Kidney glomerular epithelial cell (primary cell): Measurements from ENCODE around the gene PTCHD4.

Experiments used
- DNase-seq: peaks from one replicate; lab custom pipeline; 2025; lab: John Stamatoyannopoulos, UW

Gene PTCHD4

DNA sequence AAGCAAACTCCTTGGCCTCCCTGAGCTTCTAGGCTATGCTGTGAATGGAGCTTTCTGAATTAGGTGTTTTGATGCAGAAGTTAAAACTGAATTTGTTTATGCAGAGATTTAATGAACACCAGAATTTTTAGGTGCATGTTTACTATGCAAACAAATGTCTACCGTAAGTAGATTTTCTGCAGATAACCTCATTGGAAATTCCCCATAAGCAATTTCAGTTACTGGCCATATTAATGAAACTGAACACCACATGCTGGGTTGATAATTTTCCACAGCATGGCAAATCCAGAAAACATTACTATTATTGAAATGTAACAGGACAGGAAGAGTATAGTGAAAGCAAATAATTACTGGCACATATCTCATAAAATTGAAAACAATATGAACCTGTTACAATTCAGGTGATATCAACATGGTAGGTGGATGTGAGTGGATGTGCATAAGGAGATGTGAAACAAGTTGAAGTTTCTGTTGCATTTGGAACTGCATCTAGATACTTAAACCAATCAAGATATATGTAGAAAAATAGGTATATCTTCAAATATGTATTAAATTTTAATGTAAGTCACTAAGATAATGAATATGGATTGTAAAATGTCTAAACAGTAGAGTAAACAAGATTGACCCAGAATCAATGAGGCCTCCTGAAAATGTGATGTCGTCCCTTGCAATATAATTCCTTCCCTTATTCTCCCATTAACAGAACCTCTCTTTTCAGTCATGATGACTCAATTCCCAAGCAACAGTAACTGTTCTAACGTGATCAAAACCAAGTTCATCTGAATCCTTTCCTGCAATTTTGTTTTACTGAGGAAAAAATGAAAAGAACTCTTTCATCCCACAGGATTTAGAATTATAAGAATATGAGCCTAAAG lies 11.0 kb downstream of the PTCHD4 start:
- DNase-seq = no peak

DNA sequence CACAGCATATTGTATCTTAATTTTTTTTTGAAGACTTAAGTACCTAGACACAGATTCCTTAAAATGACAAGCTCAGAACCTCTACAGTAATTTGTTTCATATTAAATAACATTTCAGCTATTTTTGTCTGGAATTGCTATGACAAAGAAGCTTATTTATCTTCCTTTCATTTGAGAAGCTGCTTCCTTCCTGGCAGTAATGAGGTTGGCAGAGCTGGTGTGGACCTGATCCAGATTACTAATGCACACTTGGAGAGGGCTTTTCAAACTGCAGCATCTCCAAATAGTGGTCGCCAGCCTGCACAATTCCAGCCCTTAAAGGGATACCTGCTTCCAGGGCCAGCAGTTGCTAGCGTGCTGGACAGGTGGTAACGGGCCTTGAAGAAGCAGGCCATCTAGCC lies 12.1 kb downstream of the PTCHD4 start:
- no peak for DNase-seq

DNA sequence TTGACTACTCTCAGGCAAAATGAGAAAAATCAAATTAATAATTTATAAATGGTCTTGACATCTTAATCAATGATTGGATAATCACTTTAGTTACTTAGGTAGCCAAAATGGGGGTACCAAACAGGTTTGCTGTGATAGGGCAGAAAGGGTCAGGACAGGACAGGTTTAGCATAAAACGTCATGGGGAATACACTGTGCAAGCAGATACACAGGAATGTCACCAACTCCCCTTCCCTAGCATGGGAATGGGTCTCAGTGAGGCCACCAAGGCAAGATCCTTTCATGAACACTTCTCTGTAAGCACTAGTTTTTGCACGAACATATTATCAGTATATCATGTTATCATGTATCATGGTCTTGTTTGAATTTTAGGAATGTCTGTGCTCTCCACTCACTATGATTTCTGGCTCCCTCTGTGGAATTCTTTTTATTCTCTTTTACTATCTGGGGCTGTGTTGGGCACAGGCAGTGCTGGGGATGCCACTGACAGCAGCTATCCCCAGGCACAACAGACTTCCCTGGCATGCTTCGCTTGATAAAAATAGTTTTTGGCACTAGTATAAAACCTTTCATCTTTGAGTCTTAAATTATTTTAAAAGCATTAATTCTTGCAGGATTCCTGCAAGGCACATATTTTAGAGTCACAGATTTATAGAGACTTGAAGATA lies 18.3 kb downstream of the PTCHD4 start:
- DNase-seq = no peak

DNA sequence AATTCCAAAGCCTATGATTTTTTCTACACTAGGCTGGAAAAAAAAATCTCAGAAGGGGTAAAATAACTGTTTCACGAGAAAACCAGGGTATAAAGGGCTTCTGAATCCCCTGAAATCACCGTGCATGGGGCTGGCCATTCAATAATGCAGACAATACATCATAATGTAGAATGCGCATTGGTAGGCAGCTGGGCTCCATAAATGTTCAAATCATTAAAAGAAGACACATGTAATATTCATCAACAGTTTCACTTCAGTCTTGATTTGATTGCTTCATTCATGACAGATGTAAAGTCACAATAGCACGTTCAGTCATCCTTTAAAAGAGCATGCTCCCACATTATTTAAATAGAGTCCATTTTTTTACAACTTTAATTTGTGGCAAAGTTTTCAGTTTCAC lies 20.5 kb downstream of the PTCHD4 start:
- no peak for DNase-seq

DNA sequence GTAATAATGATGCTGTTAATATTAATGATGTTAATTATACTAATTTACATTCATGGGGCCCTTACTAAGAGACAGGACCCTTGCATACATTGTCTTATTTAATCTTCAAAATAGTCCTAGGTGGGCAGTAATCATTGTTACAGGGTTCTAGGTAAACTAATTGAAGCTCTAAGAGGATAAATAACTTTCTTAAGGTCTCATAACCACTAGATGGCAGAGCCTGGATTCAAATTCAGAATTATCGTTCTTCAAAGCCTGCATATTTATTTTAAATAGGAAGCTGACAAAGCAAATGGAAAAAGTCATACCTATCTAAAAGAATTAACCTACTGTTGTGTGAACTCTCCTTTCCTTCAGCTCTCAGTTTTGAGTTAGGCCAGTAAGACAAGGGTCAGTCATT lies 23.5 kb downstream of the PTCHD4 start:
- peak; percentile 65 for DNase-seq

DNA sequence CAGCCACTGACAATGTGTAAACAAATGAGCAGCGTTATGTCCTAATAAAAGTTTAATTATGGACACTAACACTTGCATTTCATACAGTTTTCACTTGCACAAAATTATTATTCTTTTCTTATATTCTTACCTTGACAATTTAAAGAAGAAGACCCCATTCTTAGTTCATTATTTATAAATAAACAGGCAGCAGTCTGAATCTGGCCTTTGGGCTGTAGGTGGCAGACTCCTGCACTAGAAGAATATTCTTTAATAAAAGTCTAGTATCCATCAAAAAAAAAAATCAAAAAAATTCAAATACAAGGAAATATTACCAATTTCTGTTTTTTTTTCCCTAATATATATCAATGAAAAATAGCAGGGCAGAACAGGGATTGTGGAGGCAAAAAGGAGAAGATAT lies 24.8 kb downstream of the PTCHD4 start:
- DNase-seq = no peak

DNA sequence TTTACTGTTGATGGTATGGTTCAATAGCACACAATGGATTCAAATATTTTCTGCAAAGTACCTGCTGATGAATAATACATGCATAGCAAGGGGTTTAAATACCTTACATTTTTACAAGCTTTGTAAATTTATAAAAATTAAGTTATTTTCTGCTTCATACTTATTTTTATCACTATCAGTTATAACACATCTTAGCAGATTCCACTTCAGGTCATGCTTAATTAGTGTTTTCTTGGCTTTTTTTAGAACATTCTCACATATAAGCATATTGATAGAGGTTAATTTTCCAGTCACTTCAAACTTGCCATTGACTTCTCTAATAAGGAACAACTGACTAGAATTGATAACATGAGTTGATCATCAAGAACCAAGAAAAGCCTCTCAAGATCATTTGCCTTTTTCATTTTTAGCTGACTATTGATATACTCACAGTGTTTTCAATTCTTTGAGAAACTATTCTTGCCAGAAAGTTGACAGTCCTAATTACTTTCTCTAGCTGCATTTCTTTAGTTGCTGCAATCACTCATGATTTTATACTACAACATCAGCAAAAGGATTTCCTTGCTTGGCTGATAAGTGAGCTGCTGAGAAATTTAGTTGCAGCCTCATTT lies 25.8 kb downstream of the PTCHD4 start:
- no peak for DNase-seq

DNA sequence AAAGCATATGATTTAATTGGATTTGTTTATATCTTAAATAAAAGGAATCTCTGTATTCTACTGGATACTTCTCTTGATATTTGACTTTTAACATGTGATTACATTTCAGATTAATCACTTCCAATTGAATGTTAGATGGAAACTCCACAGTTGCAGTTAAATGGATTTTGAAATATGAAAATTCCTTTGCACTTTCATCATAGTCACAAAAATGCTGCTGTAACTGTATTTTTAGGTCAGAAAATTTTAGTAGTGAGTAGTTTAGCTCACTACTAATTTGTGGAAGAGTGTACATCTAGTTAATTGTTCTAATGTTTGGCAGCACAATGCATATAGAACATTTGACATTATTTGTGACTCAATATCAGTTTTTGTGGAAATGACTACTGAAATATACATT lies 26.8 kb downstream of the PTCHD4 start:
- DNase-seq = no peak

DNA sequence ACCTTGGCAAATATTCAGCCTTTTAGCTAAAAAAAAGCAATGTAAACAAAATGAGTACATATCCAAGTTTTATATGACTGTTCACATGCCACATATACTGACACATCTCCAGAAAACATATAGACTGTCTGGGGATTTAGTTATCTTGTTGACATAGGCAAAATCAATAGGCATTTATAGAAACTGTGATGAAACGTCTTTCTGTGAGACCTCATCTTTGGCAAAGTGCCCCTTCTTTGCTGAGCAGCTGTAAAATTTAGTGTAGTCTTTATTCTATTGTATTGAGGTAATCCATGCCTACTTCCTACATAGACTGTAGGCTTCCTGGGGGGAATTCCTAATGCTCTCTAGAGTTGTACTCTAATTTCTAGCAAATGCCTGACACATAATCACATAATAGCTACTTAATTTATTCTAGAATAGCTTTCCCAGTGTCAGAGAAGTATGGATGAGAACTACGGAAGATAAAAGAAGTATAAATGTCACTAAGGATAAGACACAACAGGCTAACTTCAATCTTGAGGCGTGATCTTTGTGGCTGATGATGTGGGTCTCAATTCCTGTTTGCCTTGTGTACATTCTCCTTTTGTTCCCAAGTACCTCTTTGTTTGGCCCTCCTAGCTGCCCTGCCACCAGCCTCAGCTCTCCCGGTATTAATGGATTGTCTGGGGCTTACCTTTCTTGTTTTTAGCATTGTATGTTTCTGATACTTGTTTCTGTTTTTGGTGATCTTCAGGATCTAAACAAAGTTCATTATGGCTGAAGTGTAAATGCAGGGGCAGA lies 30.6 kb downstream of the PTCHD4 start:
- DNase-seq = no peak

DNA sequence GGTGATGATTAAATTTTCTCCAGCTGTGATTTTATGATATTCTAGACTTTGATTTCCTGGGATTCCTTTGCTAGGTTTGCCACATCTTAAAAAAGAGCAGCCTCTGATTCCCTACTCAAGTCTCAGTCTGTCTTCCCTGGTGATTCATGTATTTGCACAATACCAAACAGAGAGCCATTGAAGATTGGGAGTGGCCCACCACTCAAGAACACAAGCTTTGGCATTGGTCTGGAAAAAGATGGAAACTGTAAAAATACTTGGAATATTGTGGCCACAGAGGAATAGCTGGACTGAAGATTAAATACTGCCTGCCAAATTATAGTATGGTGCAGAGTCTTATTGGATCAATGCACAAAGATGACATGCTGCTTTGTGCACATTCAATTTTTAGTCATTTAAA lies 32.9 kb downstream of the PTCHD4 start:
- no peak for DNase-seq

DNA sequence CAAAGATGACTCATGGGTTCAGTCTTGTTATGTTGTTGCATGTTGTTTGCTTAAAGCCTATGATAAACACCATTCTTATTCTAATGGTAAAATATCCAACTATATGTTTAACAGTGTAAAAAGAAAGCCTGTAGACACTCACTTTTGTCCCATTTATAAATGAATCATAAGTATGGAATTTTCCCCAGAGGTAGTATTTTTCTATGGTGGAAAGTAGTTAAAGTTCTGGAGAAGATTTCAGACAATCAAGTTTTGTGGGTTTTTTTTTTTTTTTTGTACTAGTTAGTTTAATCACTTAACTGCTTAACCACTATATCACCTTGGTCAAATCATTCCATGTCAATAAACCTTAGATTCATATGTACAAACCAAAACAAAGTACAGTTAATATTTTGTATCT lies 35.8 kb downstream of the PTCHD4 start:
- no peak for DNase-seq

DNA sequence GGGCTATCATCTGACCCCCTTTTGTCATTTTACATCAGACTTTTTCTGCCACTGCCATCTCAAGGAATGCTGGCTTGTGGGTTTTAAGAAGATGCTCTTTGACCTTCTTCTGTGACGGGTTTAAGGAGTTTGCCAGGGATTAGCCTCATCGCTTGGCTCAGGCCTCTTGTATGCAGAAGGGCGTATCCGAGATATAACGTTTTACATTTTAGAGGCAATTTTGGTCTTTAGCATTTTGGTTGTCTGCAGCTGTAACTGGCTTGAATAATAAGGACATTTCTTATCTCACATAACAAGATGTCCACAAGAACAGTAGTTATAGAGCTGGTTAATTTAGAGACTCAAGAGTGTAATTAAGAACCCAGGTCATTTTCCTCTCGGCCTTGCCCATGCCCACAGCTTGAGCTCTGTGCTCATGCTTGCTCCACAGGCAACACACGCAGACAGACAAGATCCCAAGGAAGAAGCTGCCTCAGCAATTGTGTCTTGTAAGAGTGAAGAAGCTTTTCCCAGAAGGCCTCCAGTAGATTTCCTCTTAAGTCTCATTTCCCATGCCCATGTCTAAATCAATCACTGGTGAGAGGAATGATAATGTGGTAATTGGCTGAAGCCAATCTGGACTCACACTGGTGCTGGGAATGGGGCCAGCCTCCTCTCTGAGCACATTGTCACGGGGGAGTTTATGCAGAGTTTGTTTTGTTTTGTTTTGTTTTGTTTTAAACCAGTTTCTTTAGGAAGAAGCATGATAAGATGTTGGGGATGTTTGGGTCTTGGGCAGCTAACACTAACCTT lies 36.8 kb downstream of the PTCHD4 start:
- DNase-seq = no peak

DNA sequence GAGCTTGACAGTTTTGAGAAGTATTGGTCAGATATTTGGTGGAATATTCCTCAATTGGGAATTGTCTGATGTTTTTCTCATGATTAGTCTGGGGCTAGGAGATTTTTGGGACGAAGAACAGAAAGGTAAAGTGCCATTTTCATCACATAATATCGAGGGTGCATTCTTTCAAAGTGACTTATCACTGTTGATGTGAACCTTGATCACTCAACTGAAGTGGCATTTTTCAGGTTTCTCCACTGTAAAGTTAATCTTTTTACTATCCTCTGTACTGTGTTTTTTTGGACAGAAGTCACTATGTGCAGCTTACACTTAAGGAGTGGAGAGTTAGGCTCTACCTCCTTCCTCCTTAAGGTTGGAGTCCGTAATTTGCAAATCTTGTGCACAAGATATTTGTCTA lies 39.2 kb downstream of the PTCHD4 start:
- DNase-seq = no peak

DNA sequence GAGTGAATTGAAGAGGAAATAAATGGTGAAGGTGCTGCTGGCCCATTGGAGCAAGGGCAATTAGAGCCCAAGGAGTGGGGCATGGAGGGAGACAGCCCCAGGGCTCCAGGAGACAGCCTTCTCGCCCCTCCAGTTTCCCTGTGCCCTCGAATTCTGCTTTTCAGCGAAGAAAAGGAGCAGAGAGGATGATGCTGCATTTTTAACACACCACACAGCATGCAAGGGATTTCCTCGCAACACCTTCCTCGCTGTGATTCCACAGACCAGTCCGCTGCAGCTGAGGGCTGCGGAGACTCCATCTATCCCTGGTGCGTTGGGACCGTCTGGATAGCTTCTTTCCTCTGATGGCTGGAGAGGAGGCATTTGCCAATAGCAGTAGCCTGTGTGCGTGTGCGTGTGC lies 41.7 kb downstream of the PTCHD4 start:
- no peak for DNase-seq

DNA sequence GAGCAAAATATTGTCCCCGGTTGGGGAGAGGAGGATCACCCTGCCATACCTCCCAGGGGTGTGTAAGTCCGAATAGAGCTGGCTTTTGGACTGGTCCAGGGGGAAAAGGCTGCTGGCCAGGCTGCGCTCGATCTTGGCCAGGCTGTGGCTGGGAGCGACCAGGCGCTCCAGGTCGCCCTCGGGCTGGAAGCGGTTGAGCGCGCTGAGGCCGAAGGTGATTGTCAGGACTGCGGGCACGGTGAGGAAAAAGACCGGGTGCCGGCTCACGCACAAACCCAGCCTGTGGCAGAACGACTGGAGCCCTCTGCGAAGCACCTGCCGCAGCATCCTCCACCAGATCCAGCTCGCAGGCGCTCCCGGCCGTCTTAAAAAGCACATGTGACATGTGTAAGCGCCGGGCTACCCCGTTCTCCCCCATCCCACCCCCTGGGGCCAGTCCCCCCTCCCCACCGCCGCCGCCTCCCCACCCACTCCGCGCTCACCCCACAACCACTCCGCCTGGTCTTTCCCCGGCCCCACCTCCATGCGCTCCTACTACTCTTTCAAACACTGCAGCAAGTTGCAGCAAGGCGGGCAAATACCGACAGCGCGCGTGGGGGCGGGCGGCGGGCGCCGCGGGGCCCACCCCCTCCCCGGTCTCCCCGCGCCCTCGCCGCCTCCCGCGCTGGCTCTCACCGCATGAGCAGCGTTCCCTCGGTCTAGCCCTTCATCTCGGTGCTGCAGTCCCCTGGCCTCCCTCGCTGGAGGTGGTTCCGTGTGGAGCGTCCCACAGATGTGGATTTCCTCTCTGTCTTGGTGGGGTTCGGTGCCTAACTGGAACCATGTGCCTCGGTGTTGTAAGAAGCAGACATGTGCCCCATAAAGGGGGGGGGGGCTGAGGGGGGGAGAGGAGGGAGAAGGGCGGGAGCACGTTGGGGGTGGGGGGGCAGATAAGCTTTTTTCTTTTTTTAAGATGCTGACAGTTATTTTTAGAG lies 42.4 kb downstream of the PTCHD4 start:
- no peak for DNase-seq

DNA sequence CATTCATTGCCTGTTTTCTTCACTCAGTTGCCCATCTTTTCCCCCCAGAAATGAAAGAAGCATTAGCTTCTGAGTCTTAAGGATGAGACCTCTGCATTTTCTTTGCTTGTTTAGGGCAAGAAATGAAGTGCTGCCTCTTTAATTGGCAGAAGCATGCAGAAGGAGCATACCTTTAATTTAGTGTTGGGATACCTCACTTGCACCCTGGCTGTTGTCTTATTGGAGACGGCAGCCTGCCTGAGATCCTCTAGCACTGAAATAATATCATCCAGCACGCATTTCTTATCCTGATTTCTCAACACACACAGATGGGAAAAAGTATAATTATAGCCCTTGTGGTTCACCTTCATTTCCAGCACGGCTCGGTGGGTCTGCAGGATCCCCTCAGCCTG lies 43.1 kb downstream of the PTCHD4 start:
- DNase-seq = no peak

DNA sequence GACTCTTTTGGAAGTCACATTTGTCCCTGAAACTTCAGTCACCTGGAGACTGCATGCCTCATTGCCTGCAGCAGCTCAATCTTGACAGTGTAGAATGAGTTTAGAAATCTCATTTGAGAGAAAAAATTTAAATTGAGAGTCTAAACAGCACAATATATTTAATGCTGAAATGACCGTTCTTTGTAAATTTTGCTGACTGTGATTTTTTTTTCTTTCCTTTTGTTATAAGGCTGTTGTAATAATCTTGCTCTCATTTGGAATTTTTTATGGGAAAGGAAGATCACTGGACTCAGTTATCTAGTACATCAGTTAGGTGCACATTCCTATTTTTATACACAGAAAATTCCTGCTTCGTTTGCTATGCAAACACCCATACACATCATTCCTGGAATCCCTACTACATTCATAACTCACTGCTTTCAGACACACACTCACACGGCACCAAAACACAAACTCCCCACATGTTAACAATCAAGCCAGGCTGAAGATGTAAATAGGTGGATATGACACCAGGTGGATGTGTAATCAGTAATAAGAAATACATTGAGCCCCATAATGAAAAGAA lies 43.8 kb downstream of the PTCHD4 start:
- DNase-seq = peak; percentile 35

DNA sequence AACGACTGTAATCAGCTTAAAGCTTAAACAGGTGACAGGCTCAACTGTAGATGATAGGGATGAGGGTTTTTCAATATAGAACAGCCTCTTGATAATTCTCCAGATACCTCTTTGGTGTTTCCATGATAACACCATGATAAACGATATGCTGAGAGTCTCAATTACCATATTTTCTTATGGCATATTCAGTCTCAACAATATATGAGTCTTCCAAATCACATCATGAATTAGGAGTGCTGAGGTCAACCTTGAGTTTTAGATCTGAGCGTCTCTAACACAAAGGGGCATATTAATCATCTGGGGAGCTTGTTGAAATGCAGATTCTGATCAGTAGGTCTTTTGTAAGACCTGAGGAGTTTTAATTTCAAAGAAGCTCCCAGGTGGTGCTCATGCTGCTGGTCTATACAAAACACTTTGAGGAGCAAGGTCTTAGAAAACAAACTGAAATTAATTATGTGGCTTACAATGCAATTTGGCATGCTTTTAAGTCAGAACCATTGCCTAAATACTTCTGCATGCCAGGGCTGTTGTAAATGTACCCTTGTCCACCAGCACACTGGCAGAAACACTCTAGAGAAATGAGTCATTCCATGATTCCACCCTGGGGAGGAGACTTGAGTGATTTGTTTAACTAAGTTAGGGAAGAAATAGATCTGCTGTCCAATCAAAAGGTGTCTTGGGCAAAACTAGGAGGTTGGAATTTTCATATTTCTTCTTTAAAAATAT lies 49.6 kb downstream of the PTCHD4 start:
- DNase-seq = no peak
